Neutrophil (primary cell): ENCODE results near the gene ERCC4.

Source experiments
- H3K27ac ChIP-seq: fragments of 200-600 bp; sonication (generic); 2 replicates; pipeline ENCODE4 v1.5.1; 2016; ENCODE audit warnings: mild to moderate bottlenecking, moderate library complexity
- H3K27me3 ChIP-seq: fragments of 200-600 bp; sonication (generic); 2 replicates; pipeline ENCODE4 v1.6.0; 2016; ENCODE audit warnings: mild to moderate bottlenecking
- H3K36me3 ChIP-seq: fragments of 200-600 bp; sonication (generic); 2 replicates; pipeline ENCODE4 v1.5.1; 2017
- H3K4me1 ChIP-seq, 2 experiments: fragments of 200-600 bp in 1 of 2; sonication (generic) in 1 of 2; 1 replicate in 1 of 2; 2 replicates in 1 of 2; pipeline versions ENCODE4 v1.5.1 to v1.6.1; 2013 to 2016; ENCODE audit warnings: low read depth in 1 of 2, low read length in 1 of 2, mild to moderate bottlenecking in 1 of 2, moderate library complexity in 1 of 2; ENCODE audit not compliant: control insufficient read depth in 1 of 2, insufficient read depth in 1 of 2
- H3K4me3 ChIP-seq, 2 experiments: fragments of 200-600 bp in 1 of 2; sonication (generic) in 1 of 2; 1 replicate in 1 of 2; 2 replicates in 1 of 2; pipeline ENCODE4 v1.5.1; 2013 to 2016; ENCODE audit warnings: low read depth in 1 of 2, low read length in 1 of 2, mild to moderate bottlenecking in 1 of 2, moderate library complexity in 1 of 2
- H3K9me3 ChIP-seq: fragments of 200-600 bp; sonication (generic); 2 replicates; pipeline ENCODE4 v1.5.1; 2016
- CTCF ChIP-seq: fragments of 200-600 bp; sonication (generic); IDR thresholded peaks from 2 replicates; pipeline ENCODE4 v1.5.1; 2016; ENCODE audit warnings: antibody characterized with exemption

The ERCC4 gene

GRCh38 chr16:13984794-13985193 is 64.8 kb downstream of the ERCC4 start:
- Histone ChIP-seq H3K36me3 (no peaks in the 10 kb centered on the region), H3K9me3 (no peaks in the 10 kb centered on the region), H3K4me3 (no peak overlapping the region), H3K4me1 (no peaks in the 10 kb centered on the region), H3K27me3 (no peaks in the 10 kb centered on the region), H3K27ac (no peak overlapping the region)
- no peak for TF ChIP-seq CTCF

GRCh38 chr16:13988038-13988437 is 68.1 kb downstream of the ERCC4 start:
- H3K4me1 ChIP-seq, result no peaks in the 10 kb centered on the region
- no peak overlapping the region for H3K27ac ChIP-seq
- H3K27me3 ChIP-seq, result no peaks in the 10 kb centered on the region
- no peaks in the 10 kb centered on the region for H3K36me3 ChIP-seq
- H3K4me3 ChIP-seq, result no peak overlapping the region
- no peak for TF ChIP-seq CTCF
- no peaks in the 10 kb centered on the region for H3K9me3 ChIP-seq

GRCh38 chr16:13992322-13992721 is 72.4 kb downstream of the ERCC4 start:
- no peak for TF ChIP-seq CTCF
- no peaks in the 10 kb centered on the region for H3K27me3 ChIP-seq
- no peaks in the 10 kb centered on the region for H3K4me1 ChIP-seq
- no peak overlapping the region for H3K4me3 ChIP-seq
- no peak overlapping the region for H3K27ac ChIP-seq
- H3K9me3 ChIP-seq, result no peaks in the 10 kb centered on the region
- H3K36me3 ChIP-seq, result no peaks in the 10 kb centered on the region

GRCh38 chr16:13992976-13993375 is 73.0 kb downstream of the ERCC4 start:
- H3K27me3 ChIP-seq, result no peaks in the 10 kb centered on the region

GRCh38 chr16:13994239-13995106 is 74.5 kb downstream of the ERCC4 start:
- TF ChIP-seq CTCF, result no peak
- H3K9me3 ChIP-seq, result no peaks in the 10 kb centered on the region
- H3K4me1 ChIP-seq, result no peaks in the 10 kb centered on the region
- no peaks in the 10 kb centered on the region for H3K36me3 ChIP-seq
- no peak overlapping the region for H3K4me3 ChIP-seq
- no peak overlapping the region for H3K27ac ChIP-seq
- no peaks in the 10 kb centered on the region for H3K27me3 ChIP-seq

More at GRCh38 chr16:13992976-13993375, 73.0 kb downstream of the ERCC4 start:
- no peaks in the 10 kb centered on the region for H3K36me3 ChIP-seq
- no peak overlapping the region for H3K27ac ChIP-seq
- TF ChIP-seq CTCF, result no peak
- H3K4me3 ChIP-seq, result no peak overlapping the region
- no peaks in the 10 kb centered on the region for H3K4me1 ChIP-seq
- H3K9me3 ChIP-seq, result no peaks in the 10 kb centered on the region
